GM21381 (cell line): ENCODE results near the gene LTF.
"Not testable (repeated sequence)": the region's sequence is repeated elsewhere in the genome, so short reads cannot be mapped to it uniquely, and the experiment has no call there.

Experiments used
- ATAC-seq: cut with Tn5 transposase; IDR thresholded peaks from one replicate; pipeline ENCODE4 v1.9.1; 2021; ENCODE audit warnings: mild to moderate bottlenecking, moderate library complexity; ENCODE audit not compliant: unreplicated experiment

The LTF gene

GRCh38 chr3:46464326-46465195, at the start of gene LTF:
LTF (minus strand) TSS chr3:46464905; CDS start chr3:46464867, 38 bp downstream.
- no peak for ATAC-seq

GRCh38 chr3:46512191-46512749, 47.6 kb upstream of the LTF start:
- no peak for ATAC-seq

- no peak for ATAC-seq
These were observed 45.0 kb upstream of the LTF start for GRCh38 chr3:46509661-46510187.

GRCh38 chr3:46508850-46509591, 44.3 kb upstream of the LTF start:
- no peak for ATAC-seq

GRCh38 chr3:46506526-46506925, 41.8 kb upstream of the LTF start:
- no peak for ATAC-seq

- no peak for ATAC-seq
These were observed 41.2 kb upstream of the LTF start for GRCh38 chr3:46505953-46506352.

- ATAC-seq, result no peak
These were observed 40.1 kb upstream of the LTF start for GRCh38 chr3:46504789-46505188.

GRCh38 chr3:46503200-46503874, 38.6 kb upstream of the LTF start:
- ATAC-seq, result no peak

GRCh38 chr3:46501702-46502101, 37.0 kb upstream of the LTF start:
- ATAC-seq, result no peak

- no peak for ATAC-seq
These were observed 36.2 kb upstream of the LTF start for GRCh38 chr3:46500656-46501635.

GRCh38 chr3:46498916-46499519, 34.3 kb upstream of the LTF start:
- no peak for ATAC-seq

GRCh38 chr3:46497556-46498265, 33.0 kb upstream of the LTF start, which contains the start of gene RTP3:
RTP3 (plus strand) TSS chr3:46497976; CDS start chr3:46498063, 87 bp downstream.
- no peak for ATAC-seq

GRCh38 chr3:46496746-46497555, 32.2 kb upstream of the LTF start:
- no peak for ATAC-seq

- ATAC-seq, result no peak
These were observed 31.3 kb upstream of the LTF start for GRCh38 chr3:46495901-46496456.

- not testable (repeated sequence) for ATAC-seq
These were observed 29.8 kb upstream of the LTF start for GRCh38 chr3:46494491-46494890.

GRCh38 chr3:46492890-46493547, 28.3 kb upstream of the LTF start:
- no peak for ATAC-seq
